OCI-LY1 (cell line): ENCODE measurements around the gene TBC1D9B.

Source experiments
- CTCF ChIP-seq: fragments of 200-600 bp; sonication (generic), shearing (Covaris generic); IDR thresholded peaks from 2 replicates; pipeline ENCODE4 v1.5.1; 2017; ENCODE audit warnings: mild to moderate bottlenecking, antibody characterized with exemption, low read length, moderate library complexity, mixed read lengths
- EZH2 ChIP-seq: fragments of 200-600 bp; sonication (generic), shearing (Covaris generic); IDR thresholded peaks from 2 replicates; pipeline ENCODE4 v1.8.0; 2017; ENCODE audit warnings: borderline replicate concordance, mixed run types, mild to moderate bottlenecking, antibody characterized with exemption, low read length, moderate library complexity, mixed read lengths

GRCh38 chr5:179892255-179892654 lies 15.4 kb downstream of the TBC1D9B start:
- TF ChIP-seq CTCF (no peak), EZH2 (no peak)
